GM18520 (cell line): ENCODE data around the gene KLHL40.
"Not testable (repeated sequence)": the region's sequence is repeated elsewhere in the genome, so short reads cannot be mapped to it uniquely, and the experiment has no call there.

Experiments used
- ATAC-seq: cut with Tn5 transposase; IDR thresholded peaks from one replicate; pipeline ENCODE4 v1.9.1; 2021; ENCODE audit not compliant: unreplicated experiment

Gene KLHL40

GRCh38 chr3:42717306-42717705 lies 32.0 kb downstream of the KLHL40 start:
- ATAC-seq = no peak

GRCh38 chr3:42718338-42718737 lies 33.0 kb downstream of the KLHL40 start:
- ATAC-seq = no peak

DNA sequence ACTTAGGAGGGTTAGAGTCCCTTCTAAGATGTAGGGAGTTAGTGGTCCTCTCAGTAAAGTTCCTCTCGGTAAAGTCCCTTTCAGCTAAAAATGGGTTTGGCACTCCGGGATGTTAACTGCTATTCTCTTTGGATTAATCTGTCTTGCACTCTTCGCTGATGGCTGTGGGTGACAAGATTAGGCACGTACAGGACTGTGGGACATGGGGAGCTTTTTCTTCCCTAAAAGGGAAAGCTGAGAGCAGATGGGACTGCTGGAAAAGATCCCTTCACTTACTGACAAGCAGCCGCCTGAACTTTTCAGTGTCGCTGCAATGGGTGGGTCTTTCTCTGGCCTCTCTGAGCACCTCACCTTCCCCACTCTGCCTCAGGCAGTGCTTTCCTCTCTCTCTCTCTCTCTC lies 33.7 kb downstream of the KLHL40 start:
- ATAC-seq = no peak

- ATAC-seq = no peak
Observed at GRCh38 chr3:42720126-42720525, 34.8 kb downstream of the KLHL40 start.

DNA sequence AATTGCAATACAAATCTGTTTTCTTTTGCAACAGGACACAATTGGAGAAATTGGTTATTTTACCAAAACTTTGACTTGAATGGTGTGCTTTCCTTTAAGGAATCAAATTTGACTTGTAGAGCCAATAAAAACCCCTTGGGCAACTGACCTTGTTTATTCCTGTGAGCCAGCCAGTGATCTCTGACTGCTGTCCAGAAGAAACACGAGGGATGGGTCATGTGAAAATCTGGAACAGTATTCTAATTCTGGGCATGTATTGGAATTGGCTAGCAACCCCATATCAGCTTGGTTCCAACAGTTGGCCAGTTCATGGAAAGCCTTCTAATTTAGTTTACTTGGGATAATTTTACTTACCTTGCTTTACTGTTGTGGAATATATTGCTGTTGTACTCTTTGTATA lies 36.4 kb downstream of the KLHL40 start:
- no peak for ATAC-seq

DNA sequence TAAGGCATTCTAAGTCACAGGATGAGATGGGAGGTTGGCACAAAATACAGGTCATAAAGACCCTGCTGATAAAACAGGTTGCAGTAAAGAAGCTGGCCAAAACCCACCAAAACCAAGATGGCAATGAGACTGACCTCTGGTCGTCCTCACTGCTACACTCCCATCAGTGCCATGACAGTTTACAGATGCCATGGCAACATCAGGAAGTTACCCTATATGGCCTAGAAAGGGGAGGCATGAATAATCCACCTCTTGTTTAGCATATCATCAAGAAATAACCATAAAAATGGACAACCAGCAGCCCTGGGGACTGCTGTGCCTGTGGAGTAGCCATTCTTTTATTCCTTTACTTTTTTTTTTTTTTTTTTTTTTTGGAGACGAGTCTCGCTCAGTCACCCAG lies 37.1 kb downstream of the KLHL40 start:
- not testable (repeated sequence) for ATAC-seq

- no peak for ATAC-seq
Observed at GRCh38 chr3:42723219-42723618, 37.9 kb downstream of the KLHL40 start.

DNA sequence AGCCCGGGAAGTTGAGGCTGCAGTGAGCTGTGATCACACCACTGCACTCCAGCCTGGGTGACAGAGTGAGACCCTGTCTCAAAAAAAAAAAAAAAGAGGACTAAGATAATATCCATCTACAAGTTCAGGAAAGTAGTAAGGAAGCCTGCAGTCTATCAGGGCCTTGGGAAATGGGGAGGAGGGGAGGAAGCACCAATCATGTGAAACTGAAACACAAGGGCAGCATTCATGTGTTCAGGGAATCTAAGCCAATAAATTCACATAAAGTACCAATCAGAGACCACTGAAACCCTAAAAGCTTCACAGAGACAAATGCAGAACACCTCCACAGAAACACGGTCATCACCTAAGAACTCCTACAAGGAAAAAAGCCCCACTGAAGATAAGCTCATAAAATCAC lies 40.1 kb downstream of the KLHL40 start:
- no peak for ATAC-seq

GRCh38 chr3:42728056-42728455 lies 42.7 kb downstream of the KLHL40 start:
- ATAC-seq = no peak

- ATAC-seq = no peak
Observed at GRCh38 chr3:42728668-42729364, 43.5 kb downstream of the KLHL40 start.

DNA sequence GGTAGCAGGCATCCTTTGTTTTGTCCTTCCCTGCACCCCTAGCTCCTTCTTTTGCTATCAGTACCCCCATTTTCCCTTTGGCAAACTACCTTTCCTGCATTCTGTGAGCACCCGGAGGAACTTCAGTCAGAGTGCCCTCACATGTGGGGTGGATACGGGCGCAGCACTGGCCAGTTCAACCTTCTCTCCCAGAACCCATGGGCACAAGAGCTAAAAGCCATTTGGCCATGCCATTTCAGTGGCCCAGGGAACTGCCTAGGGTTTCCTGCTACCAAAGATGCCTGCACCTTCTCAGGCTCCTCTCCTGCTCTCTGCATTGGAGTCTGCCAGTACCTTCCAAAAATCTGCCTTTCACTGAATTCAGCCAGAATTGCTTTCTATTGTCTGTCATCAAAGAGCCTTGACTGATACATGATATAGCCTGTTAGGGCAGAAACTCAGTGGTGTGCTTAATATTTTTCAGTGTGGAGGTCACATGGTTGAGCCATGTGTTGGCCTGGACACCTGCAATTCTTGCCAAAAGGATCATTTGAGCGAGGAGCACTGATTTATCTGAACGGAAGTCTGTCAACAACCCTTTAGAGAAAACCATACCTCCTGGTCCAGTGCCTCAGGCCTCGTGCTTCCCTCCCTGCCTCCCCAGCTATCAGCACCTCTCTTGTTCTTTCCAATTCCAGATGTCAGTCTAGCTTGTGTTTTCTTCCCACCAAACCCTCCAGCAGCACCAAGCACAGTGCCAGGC lies 44.2 kb downstream of the KLHL40 start:
- no peak for ATAC-seq

- ATAC-seq = no peak
Observed at GRCh38 chr3:42730294-42730693, 45.0 kb downstream of the KLHL40 start.

DNA sequence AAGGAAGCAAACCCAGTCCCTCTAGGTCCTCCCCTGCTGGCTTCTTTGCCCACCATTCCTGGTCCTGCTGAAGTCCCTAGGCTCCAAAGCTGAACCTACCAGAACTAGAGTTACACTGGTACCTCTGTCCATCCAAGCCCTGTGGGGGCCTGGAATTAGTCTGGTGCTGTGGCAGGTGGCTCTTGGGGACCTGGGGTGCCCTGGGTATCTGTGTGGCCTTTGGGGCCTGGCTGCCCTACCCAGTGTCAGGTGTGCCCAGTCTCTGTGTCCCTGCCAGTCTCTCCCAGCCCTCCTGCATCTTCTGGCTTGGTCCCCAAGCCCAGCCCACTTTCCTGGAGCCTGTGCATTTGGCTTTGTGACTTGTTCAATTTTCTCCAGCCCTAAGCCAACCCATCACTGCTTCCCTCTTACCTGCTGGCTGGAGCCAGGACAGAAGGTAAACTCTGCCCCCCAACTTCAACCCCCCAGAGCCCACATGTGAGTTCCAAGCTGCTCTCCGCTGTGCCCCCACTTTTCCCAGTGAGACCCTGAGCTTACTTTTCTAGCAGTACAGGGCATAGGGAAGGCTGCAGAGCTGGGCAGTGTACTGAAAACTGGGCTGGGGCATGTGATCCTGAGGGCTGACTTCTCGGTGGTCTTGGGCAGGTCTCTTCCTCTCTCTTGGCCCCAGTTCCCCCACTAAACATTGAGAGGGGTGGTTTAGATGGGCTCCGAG lies 45.5 kb downstream of the KLHL40 start:
- no peak for ATAC-seq

GRCh38 chr3:42731476-42732195 lies 46.3 kb downstream of the KLHL40 start:
- no peak for ATAC-seq

- ATAC-seq = no peak
Observed at GRCh38 chr3:42732196-42732828, 47.0 kb downstream of the KLHL40 start.

GRCh38 chr3:42732829-42733459 lies 47.6 kb downstream of the KLHL40 start:
- ATAC-seq = no peak

DNA sequence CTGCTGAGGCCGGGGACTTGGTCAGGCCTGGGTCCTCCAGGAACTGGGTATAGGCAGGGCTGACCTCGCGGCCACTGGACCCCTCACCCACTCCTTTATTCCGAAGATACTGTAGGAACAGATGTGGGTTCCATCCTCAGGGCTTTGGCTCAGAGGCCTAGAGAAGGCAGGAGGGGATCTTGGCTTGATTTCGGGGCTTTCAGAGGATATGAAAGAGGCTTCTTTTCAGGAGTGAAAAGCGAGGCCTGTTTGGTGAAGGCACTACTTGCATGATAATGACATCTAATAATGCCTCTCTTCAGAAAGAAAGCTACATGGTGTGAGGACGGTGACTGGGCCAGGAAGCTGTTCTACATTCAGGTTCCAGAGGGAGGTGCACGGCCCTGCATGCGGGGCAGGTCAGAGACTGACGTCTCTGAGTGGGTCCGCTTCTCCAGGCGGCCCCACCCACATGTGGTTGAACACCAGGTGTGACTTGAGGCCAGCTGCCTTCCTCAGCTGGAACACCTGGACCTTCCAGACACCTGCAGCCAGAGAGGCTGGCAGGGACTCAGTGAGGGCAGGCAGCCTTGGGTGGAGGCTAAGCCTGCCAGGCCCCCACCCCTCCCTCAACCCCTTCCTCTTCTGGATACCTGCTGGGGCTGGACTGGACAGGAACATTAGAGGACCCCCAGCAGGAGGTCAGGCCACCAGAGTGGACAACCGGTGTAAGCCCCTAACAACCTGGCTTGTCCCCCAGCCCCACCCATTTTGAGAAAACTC lies 48.3 kb downstream of the KLHL40 start:
- ATAC-seq = no peak

GRCh38 chr3:42734263-42734860 lies 49.0 kb downstream of the KLHL40 start:
- no peak for ATAC-seq

DNA sequence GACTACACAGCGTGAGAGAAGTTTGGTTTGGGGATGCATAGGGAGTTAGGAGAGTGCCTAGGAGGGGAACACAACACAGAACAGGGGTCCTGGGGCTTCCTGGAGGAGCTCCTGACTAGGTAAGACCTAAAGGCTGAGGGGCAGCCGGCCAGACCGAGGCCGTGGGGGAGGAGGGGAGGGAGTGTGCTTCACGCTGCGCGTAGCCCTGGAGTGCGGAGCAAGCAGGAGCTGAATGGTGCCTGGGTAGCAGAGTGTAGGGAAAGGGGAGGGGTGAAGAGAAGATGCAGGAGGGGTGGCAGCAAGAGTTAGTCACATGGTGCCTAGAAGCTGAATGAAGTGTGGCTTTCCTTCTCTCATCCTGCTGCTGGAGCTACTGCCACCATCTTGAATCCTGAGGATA lies 49.7 kb downstream of the KLHL40 start:
- ATAC-seq = no peak
